T47D (cell line): Measurements from ENCODE around the gene KDM2A.
"Not testable (repeated sequence)": the region's sequence is repeated elsewhere in the genome, so short reads cannot be mapped to it uniquely, and the experiment has no call there.

Experiments used
- DNase-seq, 2 experiments: peaks; one replicate each; pipeline versions ENCODE4 v3.0.0 to v3.0.0-alpha.2; 2011 to 2012; ENCODE audit warnings: low read depth in 1 of 2, low spot score in 1 of 2
- JUND ChIP-seq: IDR thresholded peaks from 2 replicates; pipeline ENCODE4 v1.6.1; 2012; ENCODE audit warnings: low read depth
- in situ Hi-C: cut with HindIII; loops from 2 replicates; pipeline ENCODE4 v1.10.0; 2016; ENCODE audit warnings: low sequenced_read_pairs, low pct_unique_long_range_greater_than_20kb

Gene KDM2A

GRCh38 chr11:67195971-67196456 lies 77.0 kb downstream of the KDM2A start:
- in situ Hi-C loops: no loop called here
- no peak for TF ChIP-seq JUND
- no peak for DNase-seq

- no peak for DNase-seq
- TF ChIP-seq JUND: no peak
- in situ Hi-C loops: no loop called here
Observed at GRCh38 chr11:67197606-67198005, 78.5 kb downstream of the KDM2A start.

- DNase-seq, in situ Hi-C loops: not testable (repeated sequence)
Observed at GRCh38 chr11:67198781-67199180, 79.7 kb downstream of the KDM2A start.

- TF ChIP-seq JUND: no peak
- in situ Hi-C loops: no loop called here
- DNase-seq: no peak
Observed at GRCh38 chr11:67199751-67200150, 80.7 kb downstream of the KDM2A start.

GRCh38 chr11:67202028-67202427 lies 83.0 kb downstream of the KDM2A start:
- no peak for TF ChIP-seq JUND
- in situ Hi-C loops: no loop called here
- DNase-seq: peak in 1 of 2 experiments; percentile 31

- DNase-seq: no peak
- TF ChIP-seq JUND: no peak
- in situ Hi-C loops: no loop called here
Observed at GRCh38 chr11:67204822-67205221, 85.8 kb downstream of the KDM2A start.

GRCh38 chr11:67209222-67209621 lies 90.2 kb downstream of the KDM2A start:
- DNase-seq, in situ Hi-C loops: not testable (repeated sequence)

- no peak for DNase-seq
- TF ChIP-seq JUND: no peak
- in situ Hi-C loops: no loop called here
Observed at GRCh38 chr11:67211656-67212436, 92.8 kb downstream of the KDM2A start.

GRCh38 chr11:67213178-67213621 lies 94.1 kb downstream of the KDM2A start:
- in situ Hi-C loops: no loop called here
- DNase-seq: no peak
- TF ChIP-seq JUND: no peak

GRCh38 chr11:67227726-67228125 lies 108.7 kb downstream of the KDM2A start:
- in situ Hi-C loops: no loop called here
- no peak for DNase-seq
- no peak for TF ChIP-seq JUND

GRCh38 chr11:67230406-67230805 lies 111.3 kb downstream of the KDM2A start:
- in situ Hi-C loops: no loop called here
- no peak for TF ChIP-seq JUND
- no peak for DNase-seq

- in situ Hi-C loops: no loop called here
- TF ChIP-seq JUND: no peak
- no peak for DNase-seq
Observed at GRCh38 chr11:67230886-67231285, 111.8 kb downstream of the KDM2A start.

- no peak for DNase-seq
- in situ Hi-C loops: no loop called here
- TF ChIP-seq JUND: no peak
Observed at GRCh38 chr11:67233584-67234190, 114.6 kb downstream of the KDM2A start.

GRCh38 chr11:67234571-67234970 lies 115.5 kb downstream of the KDM2A start:
- DNase-seq, in situ Hi-C loops: not testable (repeated sequence)
